NOMO-1 treated with dmso at 0.1 percent for 144 hours (cell line): Measurements from ENCODE around the gene PSAPL1.

Experiments used
- DNase-seq: peaks from one replicate; lab custom pipeline; 2025; ENCODE audit not compliant: unreplicated experiment; lab: John Stamatoyannopoulos, UW

The PSAPL1 gene, protein sequence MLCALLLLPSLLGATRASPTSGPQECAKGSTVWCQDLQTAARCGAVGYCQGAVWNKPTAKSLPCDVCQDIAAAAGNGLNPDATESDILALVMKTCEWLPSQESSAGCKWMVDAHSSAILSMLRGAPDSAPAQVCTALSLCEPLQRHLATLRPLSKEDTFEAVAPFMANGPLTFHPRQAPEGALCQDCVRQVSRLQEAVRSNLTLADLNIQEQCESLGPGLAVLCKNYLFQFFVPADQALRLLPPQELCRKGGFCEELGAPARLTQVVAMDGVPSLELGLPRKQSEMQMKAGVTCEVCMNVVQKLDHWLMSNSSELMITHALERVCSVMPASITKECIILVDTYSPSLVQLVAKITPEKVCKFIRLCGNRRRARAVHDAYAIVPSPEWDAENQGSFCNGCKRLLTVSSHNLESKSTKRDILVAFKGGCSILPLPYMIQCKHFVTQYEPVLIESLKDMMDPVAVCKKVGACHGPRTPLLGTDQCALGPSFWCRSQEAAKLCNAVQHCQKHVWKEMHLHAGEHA

DNA sequence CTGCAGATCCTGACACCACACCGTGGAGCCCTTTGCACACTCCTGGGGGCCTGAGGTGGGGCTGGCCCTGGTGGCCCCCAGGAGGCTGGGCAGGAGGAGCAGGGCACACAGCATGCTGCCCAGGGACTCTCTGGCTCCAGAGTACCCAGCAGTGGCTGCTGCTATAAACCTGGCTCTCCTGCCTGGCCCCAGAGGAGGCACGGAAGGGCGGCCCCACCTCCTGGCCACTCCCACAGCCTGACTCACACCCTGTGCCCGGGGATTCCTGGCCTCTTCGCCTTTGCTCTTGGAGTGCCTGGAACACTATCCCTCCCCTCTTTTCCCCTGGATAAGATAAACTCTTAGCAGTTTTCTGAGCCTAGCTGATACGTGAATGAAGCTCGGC lies at the start of gene PSAPL1:
PSAPL1 (minus strand) TSS at position 165 of the 385 bp plus-strand sequence; CDS start at position 114, 51 bp downstream.
- no peak for DNase-seq

DNA sequence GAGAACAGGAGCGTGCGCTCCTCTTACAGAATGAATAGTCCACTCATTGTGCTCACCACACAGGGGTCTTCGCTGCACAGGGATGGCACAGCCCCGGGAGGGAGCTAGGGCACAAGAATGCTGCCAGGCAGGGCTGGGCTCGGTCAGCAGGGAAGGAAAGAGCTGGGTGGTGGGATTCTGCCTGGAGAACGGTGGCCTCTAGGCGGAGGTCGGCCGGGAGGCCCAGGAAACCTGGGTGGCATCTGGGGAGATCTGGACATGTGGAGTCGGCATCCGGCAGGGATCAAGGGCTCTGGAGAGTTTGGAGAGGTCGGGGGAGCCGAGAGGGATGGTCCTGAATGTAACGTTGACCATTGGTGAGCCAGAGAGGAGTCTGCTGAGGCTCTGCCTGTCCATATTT lies 46.5 kb upstream of the PSAPL1 start:
- DNase-seq: no peak

DNA sequence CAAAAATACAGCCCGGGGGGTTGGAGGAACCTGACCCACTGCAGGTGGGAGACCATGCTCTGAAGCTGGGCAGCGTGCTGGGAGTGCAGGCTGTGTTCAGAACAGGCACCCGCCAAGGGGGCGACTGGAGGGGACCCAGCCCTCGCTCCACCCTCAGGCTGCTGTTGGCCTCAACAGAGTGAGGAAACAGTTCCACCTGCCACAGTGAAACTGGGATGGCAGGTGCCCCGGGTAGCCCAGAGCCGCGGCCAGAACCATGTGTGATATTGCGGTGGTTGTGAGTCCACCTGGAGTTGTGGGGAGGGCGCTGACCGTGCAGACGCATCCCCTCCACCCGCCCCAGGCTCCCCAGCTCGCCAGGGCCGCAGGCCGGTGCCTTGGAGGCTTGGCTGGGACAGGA lies 45.7 kb upstream of the PSAPL1 start:
- no peak for DNase-seq

DNA sequence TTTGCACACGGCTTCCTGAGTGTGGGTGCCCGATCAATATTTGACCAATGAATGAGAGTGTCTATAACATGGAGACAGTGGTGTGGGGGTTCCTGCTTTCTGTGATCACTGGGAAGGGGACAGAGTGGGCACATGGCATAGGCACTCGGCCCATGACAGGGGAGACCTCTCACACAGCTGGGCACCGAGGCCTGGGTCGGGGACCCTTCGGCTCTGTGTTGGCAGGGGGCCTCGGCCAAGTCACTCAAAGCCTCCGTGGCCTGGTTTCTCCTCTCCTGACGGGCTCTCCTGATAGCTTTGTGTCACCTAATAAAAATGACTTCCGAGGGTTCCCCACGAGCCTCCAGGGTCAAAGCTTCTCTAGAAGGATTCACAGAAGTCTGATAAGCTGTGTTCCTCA lies 43.9 kb upstream of the PSAPL1 start:
- DNase-seq: no peak

DNA sequence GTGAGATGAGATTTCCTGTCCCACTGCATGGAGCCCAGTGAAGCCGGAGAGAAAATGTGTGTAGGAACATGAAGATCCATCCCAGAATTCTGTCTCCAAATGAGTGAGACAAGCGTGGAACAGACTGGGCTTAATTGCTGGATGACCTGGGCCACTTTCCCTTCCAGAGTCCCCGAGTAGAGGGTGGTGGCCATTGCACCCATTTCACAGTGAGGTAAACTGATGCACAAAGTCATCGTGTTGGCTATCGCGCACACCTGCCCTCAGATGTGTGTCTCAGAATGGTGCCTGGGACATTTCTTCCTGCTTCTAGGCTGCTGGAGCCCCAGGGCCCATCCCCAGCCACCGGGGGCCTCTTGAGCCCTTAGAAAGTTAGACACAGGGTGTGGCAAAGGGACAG lies 43.0 kb upstream of the PSAPL1 start:
- no peak for DNase-seq

DNA sequence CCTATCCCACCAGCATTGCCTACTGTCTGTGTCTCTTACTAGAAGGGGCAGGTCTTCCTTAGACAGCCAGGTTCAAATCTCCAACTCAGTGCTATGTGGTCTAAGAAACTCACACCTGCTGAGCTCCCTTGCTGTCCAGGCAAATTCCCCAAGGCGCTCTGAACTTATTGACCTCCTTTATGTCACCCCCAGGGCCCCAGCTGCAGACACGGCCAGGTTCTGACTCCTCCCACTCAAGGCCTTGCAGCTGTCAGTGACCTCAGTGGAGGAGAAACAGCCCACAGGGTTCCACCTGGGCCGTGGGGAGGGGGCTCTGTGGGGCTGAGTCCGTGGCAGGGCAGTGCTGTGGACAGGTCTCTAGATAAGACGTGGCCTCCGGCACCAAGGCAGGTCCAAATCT lies 42.1 kb upstream of the PSAPL1 start:
- DNase-seq: no peak

DNA sequence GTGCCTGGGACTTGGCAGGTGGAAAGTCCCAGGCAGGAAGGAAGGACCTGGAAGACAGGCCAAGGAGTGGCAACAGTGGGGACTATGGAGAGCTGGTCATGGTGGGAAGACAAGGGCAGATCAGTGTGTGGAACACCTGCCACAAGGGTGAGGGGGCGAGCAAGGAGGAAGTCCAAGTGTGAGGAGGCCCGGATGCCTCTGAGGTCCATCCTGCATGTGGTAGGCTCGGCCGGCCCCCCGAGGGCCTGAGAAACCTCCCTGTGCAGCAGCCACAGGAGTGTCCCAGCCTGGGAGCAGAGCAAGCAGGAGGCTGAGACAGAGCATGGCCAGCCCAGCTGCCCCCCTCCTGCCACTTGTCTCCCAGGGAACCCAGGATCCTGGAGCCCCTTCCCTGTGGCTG lies 40.5 kb upstream of the PSAPL1 start:
- no peak for DNase-seq

DNA sequence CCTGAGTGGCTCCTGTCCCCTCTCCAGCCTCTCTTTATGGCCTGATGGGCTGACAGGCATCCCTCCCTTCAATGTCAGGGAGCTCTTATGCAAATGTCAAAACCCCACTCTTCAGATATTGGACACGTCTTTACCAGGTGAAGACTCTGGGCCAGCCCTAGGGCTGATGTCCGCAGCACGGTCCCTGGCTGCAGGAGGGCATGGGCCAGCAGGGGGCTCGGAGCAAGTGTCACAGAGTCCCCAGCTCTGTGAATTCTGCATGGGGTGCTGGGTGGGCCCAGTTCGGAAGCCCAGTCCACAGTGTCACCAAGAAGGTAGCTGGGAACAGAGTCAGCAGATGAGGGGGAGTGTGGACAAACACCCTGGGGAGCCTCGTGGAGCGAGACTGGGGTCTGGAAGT lies 39.6 kb upstream of the PSAPL1 start:
- DNase-seq: no peak

DNA sequence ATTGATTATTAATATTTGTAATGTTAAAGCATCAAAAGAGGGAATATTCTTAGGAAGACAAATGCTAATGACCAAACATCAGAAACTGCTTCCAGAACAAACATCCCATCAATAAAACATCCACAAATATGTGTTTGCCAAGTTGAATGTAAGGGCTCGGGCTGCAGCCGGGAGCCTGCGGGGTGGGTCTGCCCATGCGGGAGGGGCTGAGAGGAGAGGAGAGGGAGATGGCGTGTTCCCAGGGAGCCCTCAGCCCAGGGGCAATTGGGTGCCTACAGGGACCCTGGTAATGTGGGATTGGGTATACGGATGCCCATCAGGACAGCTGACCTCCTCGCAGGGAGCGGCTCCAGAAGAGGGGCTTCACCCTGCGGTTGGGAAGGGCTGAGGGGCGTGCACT lies 38.4 kb upstream of the PSAPL1 start:
- DNase-seq: no peak

DNA sequence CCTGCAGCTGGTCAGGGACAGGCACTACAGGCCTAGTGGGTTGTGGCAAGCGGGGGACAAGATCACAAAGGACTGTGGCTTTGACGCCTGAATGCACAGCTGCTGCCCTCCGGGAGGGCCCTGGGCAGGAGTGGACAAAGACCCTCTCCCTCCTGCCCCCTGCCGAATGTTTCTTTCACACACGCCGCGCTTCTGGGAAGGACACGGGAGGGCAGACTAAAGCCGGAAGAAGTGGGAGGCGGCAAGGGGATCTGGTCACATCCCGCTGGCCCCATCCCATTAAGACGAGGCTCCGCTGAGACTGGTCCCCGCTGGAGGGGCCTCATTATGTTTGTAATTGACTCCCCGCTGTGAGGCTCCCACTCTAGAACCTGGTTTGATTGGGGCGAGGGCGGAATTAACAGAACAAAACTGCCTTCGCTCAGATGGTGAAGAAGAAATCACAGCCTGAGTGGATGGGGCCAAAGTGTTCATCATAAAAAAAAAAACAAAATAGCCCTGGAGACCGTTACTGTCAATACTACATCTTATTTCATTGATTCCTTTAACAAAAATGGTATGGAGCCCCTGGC lies 37.8 kb upstream of the PSAPL1 start:
- DNase-seq: no peak

DNA sequence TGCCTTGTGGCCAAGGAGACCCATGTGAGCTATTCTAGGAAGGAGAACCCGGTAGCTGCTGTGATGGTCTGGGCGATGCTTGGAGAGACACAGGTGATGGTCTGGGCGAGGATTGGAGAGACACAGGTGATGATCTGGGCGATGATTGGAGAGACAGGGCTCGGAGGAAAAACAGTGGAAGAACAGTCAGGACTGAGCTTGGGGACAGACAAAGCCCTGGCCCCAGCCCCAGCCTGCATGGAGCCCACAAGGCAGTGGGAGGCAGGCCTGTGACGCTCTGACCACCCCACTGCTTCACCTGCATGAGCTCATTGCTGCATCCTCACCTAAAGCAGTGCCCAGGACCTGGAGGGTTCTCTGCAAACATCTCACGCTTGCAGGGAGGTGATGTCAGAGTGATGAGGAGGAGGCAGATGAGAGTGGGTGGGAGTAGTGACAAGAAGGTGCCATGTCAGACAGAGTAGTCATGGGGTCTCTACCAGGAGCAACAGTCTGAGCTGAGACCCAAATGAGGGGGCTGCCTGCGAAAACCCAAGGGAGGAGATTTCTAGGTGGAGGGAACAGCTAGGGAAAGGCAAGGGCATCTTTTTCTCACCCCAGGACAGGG lies 35.9 kb upstream of the PSAPL1 start:
- DNase-seq: no peak

DNA sequence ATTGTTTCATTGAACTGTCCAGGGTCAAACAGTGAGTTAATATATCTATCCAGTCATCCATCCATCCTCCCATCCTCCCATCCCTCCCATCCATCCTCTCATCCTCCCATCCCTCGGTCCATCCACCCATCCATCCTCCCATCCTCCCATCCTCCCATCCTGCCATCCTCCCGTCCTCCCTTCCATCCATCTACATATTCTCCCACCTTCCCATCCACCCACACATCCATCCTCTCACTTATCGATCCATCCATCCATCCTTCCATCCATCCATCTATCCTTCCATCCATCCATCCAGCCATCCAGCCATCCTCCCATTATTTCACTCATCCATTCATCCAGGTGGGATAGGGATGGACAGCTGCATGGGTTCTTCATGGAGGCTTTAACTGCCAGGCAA lies 35.4 kb upstream of the PSAPL1 start:
- DNase-seq: no peak

DNA sequence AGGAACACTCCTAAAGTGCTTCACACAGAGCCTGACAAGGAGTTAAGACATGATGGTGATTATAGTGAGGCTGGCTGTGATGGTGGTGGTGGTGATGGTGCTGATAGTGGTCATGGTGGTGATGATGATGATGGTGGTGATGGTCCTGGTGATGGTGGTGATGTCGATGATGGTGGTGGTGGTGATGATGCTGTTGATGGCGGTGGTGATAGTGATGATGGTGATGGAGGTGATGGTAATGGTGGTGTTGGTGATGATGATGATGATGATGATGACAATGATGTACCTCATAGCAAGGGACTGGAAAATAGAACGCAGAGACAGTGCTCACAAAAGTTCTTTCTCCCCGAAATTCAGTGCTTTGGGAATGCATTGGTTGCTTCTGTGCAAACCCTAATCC lies 34.3 kb upstream of the PSAPL1 start:
- DNase-seq: no peak

DNA sequence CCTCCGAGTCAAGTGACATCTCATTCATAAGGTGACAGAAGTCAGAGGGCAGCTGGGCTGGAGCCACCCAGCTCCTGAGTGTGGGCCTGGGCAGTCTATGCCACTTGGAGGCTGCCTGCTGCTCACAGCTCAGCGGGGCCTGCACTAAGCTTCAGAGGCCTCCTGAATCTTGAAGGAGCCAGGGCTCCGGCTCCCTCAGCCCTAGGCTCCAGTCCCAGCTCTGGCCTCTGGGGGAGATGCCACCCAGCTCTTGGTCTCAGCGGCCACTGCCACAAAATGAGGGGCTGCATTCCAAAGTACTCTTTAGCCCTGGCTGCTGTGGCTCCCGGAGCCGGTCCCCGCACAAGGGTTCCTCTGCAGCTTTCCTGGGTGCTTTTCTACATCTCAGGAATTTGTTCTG lies 32.7 kb upstream of the PSAPL1 start:
- DNase-seq: no peak

DNA sequence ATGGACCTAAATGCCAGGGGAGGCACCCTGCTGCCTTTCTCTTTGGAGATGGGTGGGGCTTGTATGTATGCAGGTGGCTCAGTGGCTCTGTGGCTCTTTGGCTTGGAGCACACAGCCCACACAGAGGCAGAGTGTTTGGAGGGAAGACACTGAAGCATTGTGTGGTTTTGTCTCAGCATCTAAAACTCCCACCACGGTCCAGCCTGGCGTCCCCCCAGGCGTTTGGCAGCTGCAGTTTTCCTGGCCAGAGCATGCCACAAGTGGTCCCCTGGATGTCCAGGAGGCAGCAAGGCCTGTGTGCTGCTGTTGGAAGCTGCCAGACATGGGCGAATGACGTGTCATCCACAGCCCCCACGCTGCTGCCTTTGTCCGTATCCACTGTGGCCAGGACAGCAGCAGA lies 32.2 kb upstream of the PSAPL1 start:
- no peak for DNase-seq

DNA sequence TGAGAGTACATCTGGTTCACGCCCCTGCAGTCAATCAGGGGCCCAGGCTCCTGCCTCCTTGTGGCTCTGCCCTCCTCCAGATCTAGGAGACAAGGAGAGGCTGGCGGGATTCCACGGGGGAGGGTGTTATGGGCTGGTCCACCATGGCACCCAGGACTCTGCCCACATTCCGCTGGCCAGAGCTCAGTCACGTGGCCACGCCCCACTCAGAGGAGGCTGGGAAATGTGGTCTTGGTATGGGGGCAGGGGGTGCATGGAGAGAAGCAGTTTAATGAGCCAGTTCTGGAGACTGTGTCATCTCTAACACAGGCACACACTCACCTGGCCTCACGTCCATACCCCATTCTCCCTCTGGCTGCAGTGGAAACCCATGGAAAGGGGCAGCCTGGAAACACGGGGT lies 31.5 kb upstream of the PSAPL1 start:
- no peak for DNase-seq

DNA sequence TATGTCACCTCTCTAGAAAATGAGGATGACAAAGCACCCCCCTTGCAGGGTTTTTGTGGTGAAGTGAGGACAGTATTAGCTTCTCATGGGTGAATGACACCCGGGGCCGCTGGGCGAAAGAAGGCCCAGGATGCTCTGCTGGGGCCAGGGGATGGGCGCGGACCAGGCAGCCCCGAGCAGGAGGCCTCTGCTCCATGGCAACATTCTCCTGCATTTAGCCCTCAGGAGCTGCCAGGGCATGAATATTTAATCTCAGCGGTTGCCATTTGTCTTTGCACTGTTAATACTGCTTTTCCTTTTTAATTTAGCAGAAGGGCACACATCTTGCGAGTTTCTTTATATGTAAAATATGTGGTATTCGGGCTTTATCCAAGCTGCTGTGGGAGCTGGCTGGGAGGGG lies 30.3 kb upstream of the PSAPL1 start:
- DNase-seq: no peak

DNA sequence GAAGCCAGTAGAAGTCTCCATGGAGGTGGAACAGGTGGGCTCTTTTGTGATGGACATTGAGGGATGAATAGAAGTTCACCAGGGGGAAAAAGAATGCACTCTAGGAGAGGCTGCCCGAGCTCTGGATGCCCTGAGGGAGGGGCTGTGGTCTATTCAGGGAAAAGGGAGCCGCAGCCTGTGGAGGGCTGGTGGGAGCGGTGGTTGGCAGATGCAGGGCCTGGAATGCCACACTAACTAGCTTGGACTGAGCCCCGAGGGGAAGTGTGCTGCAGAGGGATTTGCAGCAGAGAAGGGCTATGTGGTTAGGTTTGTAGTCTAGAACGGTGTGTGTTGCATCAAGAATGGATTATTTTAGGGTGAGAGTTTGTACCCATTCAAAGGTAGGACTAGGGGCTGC lies 29.5 kb upstream of the PSAPL1 start:
- DNase-seq: no peak

DNA sequence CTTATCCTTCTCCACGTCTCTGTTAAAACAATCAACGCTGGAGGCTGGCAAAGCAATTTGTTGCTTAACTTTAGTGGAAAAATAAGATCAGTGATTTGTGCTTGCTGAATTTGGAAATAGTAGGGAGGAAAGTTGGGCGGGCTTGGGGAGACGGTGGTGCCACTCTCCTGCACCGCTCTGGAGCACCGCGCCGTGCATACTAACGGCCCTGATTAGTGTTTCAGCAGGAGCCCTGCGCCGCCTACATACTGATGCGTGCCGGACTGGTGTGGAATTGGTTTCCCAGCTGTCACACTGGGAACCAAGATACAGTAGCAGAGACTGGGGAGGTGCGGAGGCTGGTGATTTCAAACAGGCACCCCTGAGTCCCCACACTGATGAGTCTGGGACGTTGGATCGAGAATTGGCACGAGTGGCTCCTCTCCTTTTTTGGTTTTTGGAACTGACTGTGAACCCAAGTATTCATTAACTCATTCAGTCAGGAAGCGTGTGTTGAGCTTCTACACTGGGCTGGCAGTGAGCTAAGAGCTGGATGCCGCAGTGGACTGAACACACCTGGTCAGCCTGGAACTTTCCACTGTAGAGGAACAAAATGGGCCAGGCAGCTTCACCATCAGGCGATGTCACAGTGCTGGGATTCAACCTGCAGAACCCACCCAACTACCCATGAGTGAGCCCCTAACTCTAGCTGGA lies 29.0 kb upstream of the PSAPL1 start:
- DNase-seq: no peak

DNA sequence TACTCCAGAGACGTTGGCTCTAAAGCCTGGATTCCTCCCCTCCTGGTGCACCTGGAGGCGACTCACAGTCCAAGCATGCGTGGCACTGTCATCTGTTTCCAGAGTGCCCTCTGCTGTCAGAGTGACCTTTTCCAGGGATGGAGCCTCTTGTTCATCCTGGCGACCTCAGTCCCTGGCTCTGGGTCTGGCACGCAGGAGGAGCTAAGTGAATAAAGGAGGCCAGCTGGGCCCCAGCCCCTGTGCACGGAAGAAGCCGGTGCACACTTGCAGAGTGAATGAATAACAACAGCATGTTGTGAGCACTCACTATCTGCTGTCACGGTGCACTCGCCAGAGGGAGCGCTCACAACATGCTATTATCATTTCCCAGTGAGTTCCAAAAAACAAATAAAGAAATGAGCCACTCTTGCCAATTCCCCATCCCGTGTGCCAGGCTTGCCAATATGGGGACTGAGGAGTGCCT lies 27.8 kb upstream of the PSAPL1 start:
- DNase-seq: no peak

DNA sequence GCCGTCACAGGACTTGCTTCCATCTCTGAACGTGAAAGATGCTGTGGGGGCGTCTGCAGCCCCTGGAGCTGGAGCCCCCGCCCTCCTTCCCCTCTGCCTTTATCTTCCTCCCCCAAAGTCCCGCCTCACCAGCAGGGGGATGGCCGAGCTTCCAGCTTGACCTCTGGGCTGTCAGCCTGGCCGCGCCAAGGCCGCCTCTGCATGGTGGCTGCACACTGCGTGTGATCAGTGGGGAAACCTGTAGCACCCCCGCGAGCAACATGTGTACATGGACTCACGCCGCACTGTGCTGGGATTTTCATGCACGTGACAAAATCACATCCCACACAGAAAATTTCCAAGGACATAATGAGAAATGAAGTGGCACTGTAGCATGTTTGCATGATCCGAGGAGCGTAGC lies 26.5 kb upstream of the PSAPL1 start:
- DNase-seq: no peak

DNA sequence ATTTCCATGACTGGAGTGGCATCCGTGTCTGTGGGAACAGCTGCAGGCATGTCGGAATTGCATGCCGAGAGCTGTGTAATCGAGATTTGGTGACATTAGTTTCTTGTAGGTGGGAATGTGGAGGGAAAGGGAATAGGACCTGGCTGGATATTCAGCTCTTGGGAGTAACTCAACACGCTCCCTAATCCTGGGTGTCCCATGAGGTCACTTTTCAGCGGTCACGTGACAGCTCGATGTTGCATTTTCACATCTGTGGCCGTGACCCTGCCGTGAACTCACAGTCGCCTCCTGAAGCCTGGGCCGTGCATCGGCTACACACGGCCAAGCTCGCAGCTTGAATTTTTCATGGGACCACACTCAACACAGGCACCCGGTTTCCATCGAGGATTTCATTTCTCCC lies 25.8 kb upstream of the PSAPL1 start:
- no peak for DNase-seq
